Measurements from ENCODE around the gene HRH2.

- no peak for TF ChIP-seq POLR2A (IDR thresholded peaks at IDR 0.05; ENCODE audit: low read depth, low read length)
- TF ChIP-seq POLR2AphosphoS5 (IDR thresholded peaks at IDR 0.05; ENCODE audit: low read depth, low read length), result no peak
These were observed 17.0 kb downstream of the HRH2 start for GRCh38 chr5:175674731-175675346.
